ENCODE data around the gene PER2.

DNA sequence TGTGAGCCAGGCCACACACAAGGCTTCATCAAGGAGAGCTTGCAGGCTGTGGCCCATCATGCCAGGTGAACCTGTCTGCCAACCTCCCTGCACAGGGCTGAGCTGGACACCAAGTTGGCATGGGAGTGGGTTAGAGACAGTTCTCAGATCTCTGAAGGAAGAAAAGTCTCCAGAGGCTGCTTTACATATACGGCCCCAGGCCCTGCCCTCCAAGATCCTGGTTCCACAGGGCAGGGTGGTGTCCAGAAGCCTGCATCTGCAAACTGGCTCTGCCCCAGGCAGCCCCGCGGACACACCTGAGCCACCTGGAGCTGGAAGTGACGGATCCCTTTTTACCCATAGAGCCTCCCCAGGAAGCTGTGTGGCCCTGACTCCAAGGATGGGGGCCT is 24.3 kb downstream of the PER2 start:
- TF ChIP-seq POLR2A (IDR thresholded peaks at IDR 0.05): no peak
- no peak for TF ChIP-seq EP300 (IDR thresholded peaks at IDR 0.05)
- TF ChIP-seq, protein P1, sequence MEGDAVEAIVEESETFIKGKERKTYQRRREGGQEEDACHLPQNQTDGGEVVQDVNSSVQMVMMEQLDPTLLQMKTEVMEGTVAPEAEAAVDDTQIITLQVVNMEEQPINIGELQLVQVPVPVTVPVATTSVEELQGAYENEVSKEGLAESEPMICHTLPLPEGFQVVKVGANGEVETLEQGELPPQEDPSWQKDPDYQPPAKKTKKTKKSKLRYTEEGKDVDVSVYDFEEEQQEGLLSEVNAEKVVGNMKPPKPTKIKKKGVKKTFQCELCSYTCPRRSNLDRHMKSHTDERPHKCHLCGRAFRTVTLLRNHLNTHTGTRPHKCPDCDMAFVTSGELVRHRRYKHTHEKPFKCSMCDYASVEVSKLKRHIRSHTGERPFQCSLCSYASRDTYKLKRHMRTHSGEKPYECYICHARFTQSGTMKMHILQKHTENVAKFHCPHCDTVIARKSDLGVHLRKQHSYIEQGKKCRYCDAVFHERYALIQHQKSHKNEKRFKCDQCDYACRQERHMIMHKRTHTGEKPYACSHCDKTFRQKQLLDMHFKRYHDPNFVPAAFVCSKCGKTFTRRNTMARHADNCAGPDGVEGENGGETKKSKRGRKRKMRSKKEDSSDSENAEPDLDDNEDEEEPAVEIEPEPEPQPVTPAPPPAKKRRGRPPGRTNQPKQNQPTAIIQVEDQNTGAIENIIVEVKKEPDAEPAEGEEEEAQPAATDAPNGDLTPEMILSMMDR (IDR thresholded peaks at IDR 0.05): no peak
- no peak for TF ChIP-seq POLR2AphosphoS5 (IDR thresholded peaks at IDR 0.05)
